Sigmoid colon (tissue), 4 donors: Measurements from ENCODE around the gene LDB1.

Source experiments
- CTCF ChIP-seq, 4 experiments: fragments of 450-650 bp in 3 of 4; fragments of 200-600 bp in 1 of 4; IDR thresholded peaks; one replicate each; pipeline ENCODE4 v1.5.1; 2016 to 2019; ENCODE audit warnings: antibody characterized with exemption in 4 of 4, mild to moderate bottlenecking in 3 of 4, moderate library complexity in 2 of 4
- POLR2A ChIP-seq, 2 donors: fragments of 450-650 bp; IDR thresholded peaks; one replicate each; pipeline ENCODE4 v1.6.1; 2016; ENCODE audit warnings: antibody characterized with exemption in 2 of 2, mild to moderate bottlenecking in 2 of 2, moderate library complexity in 2 of 2
- POLR2AphosphoS5 ChIP-seq, 4 donors: sonication (generic); formaldehyde crosslinking; IDR thresholded peaks; one replicate each; pipeline ENCODE4 v1.6.1; 2017; ENCODE audit warnings: antibody characterized with exemption in 4 of 4

GRCh38 chr10:102072673-102073527 lies 47.3 kb downstream of the LDB1 start:
- peak; percentile 73 to 89 (median 81) for TF ChIP-seq CTCF (IDR thresholded peaks at IDR 0.05)
- no peak for TF ChIP-seq POLR2A (IDR thresholded peaks at IDR 0.05)
- TF ChIP-seq POLR2AphosphoS5 (IDR thresholded peaks at IDR 0.05), result no peak
